Caco-2 (cell line): Measurements from ENCODE around the gene RNF13. TPM values are rescaled to one million over a fixed set of nuclear protein-coding genes. Genes with fewer than 3 reads are reported as not detected.

ENCODE experiments used
- BruUV-seq: library from RNA; stranded (reverse); fragments of 400-500 nt; replicated peaks from 2 replicates; lab custom pipeline; 2021; lab: Mats Ljungman, UMichigan
- CTCF ChIA-PET: fragments of 300-600 bp; sonication (Branson Sonifier 250); formaldehyde crosslinking; loops from one replicate; lab custom pipeline; 2022; ENCODE audit warnings: antibody characterized with exemption; lab: Charles Lee
- POLR2A ChIA-PET: fragments of 300-600 bp; sonication (Branson Sonifier 250); formaldehyde crosslinking; loops from one replicate; lab custom pipeline; 2022; ENCODE audit warnings: antibody characterized with exemption; lab: Charles Lee
- DNase-seq, 2 experiments: peaks; one replicate each; pipeline versions ENCODE4 v3.0.0 to v3.0.0-alpha.2; 2020 to 2022
- H3K27me3 ChIP-seq: replicated peaks from 2 replicates; pipeline ENCODE4 v1.6.0; 2011; ENCODE audit warnings: low read length; ENCODE audit not compliant: control insufficient read depth, insufficient read depth
- H3K36me3 ChIP-seq: 2 replicates; pipeline ENCODE4 v1.5.1; 2011; ENCODE audit warnings: low read length; ENCODE audit not compliant: control insufficient read depth, insufficient read depth
- H3K4me1 ChIP-seq: fragments of 250-450 bp; sonication (Bioruptor Pico); 2 replicates; pipeline ENCODE4 v1.5.1; 2020; ENCODE audit warnings: mild to moderate bottlenecking
- H3K4me3 ChIP-seq: 2 replicates; pipeline ENCODE4 v1.5.1; 2011; ENCODE audit warnings: low read depth, mild to moderate bottlenecking, control low read depth, low read length
- H3K9me3 ChIP-seq: fragments of 250-450 bp; sonication (Bioruptor Pico); 2 replicates; pipeline ENCODE4 v1.5.1; 2020; ENCODE audit warnings: mild to moderate bottlenecking, moderate library complexity
- H3K27ac Mint-ChIP-seq: one replicate; pipeline ENCODE4 v1.8.0; 2022; ENCODE audit warnings: mixed read lengths; ENCODE audit not compliant: unreplicated experiment
- H3K27me3 Mint-ChIP-seq: one replicate; pipeline ENCODE4 v1.8.0; 2022; ENCODE audit warnings: mixed read lengths; ENCODE audit not compliant: insufficient read depth, unreplicated experiment
- H3K36me3 Mint-ChIP-seq: one replicate; pipeline ENCODE4 v1.8.0; 2022; ENCODE audit warnings: mild to moderate bottlenecking, mixed read lengths; ENCODE audit not compliant: insufficient read depth, unreplicated experiment
- H3K4me1 Mint-ChIP-seq: one replicate; pipeline ENCODE4 v1.8.0; 2022; ENCODE audit warnings: low read depth, mixed read lengths; ENCODE audit not compliant: unreplicated experiment
- H3K4me3 Mint-ChIP-seq: one replicate; pipeline ENCODE4 v1.8.0; 2022; ENCODE audit warnings: mild to moderate bottlenecking, moderate library complexity, mixed read lengths; ENCODE audit not compliant: unreplicated experiment
- H3K9me3 Mint-ChIP-seq: one replicate; pipeline ENCODE4 v1.8.0; 2022; ENCODE audit warnings: mixed read lengths; ENCODE audit not compliant: unreplicated experiment
- CTCF ChIP-seq, 2 experiments: fragments of 200-600 bp in 1 of 2; IDR thresholded peaks; 1 replicate in 1 of 2; 2 replicates in 1 of 2; pipeline versions ENCODE4 v1.5.1 to v1.8.0; 2011 to 2022; ENCODE audit warnings: antibody characterized with exemption in 1 of 2, control low read depth in 1 of 2, inconsistent platforms in 1 of 2, low read depth in 1 of 2, low read length in 1 of 2, mild to moderate bottlenecking in 1 of 2, moderate library complexity in 1 of 2; ENCODE audit not compliant: insufficient read depth in 1 of 2, severe bottlenecking in 1 of 2, unreplicated experiment in 1 of 2
- intact Hi-C: fragments of 100-400 bp; cut with micrococcal nuclease; formaldehyde crosslinking; loops from one replicate; pipeline ENCODE4 v1.10.0; 2022; ENCODE audit not compliant: unreplicated experiment
- total RNA-seq: library from RNA; stranded (reverse); gene quantifications from 2 replicates; pipeline ENCODE4 v1.2.3, GENCODE V29; 2022

Gene RNF13
- total RNA-seq, 1 experiment from 2014 or later, result 44.2 TPM

- H3K4me1 Mint-ChIP-seq, result peaks cover 3% of the 10 kb centered on the region
- CTCF ChIA-PET, result interaction anchor here (1.5 kb wide), 1 partner anchor 11 kb away, joined by 5 read pairs; no protein-coding TSS in a partner anchor
Measured at GRCh38 chr3:149819432-149819831, 6.4 kb downstream of the RNF13 start.

GRCh38 chr3:149820183-149820582, 7.2 kb downstream of the RNF13 start:
- Mint-ChIP-seq H3K36me3 (no peaks in the 10 kb centered on the region), H3K4me1 (no peaks in the 10 kb centered on the region), H3K9me3 (peaks cover 5% of the 10 kb centered on the region), H3K4me3 (no peak overlapping the region), H3K27ac (no peak overlapping the region), H3K27me3 (no peaks in the 10 kb centered on the region)
- intact Hi-C loops, result no loop called here
- POLR2A ChIA-PET, result no interaction called here
- Histone ChIP-seq H3K4me1 (no peaks in the 10 kb centered on the region), H3K4me3 (no peak overlapping the region), H3K27me3 (no peaks in the 10 kb centered on the region), H3K36me3 (no peaks in the 10 kb centered on the region), H3K9me3 (no peaks in the 10 kb centered on the region)
- CTCF ChIA-PET, result interaction anchor here (1.5 kb wide), 1 partner anchor 12 kb away, joined by 5 read pairs; no protein-coding TSS in a partner anchor
- no TSS peak for BruUV-seq
- DNase-seq, result no peak
- no peak for TF ChIP-seq CTCF (IDR thresholded peaks at IDR 0.05; ENCODE audit: insufficient read depth in 1 of 2, low read depth in 1 of 2, low read length in 1 of 2, severe bottlenecking in 1 of 2, unreplicated experiment in 1 of 2)

More at GRCh38 chr3:149819432-149819831, 6.4 kb downstream of the RNF13 start:
- H3K27me3 ChIP-seq, result no peaks in the 10 kb centered on the region
- H3K36me3 ChIP-seq, result no peaks in the 10 kb centered on the region
- H3K4me3 ChIP-seq, result no peak overlapping the region
- H3K4me3 Mint-ChIP-seq, result no peak overlapping the region
- H3K27me3 Mint-ChIP-seq, result no peaks in the 10 kb centered on the region
- DNase-seq, result no peak
- intact Hi-C loops, result no loop called here
- no peak overlapping the region for H3K27ac Mint-ChIP-seq
- POLR2A ChIA-PET, result no interaction called here
- BruUV-seq, result no TSS peak
- no peak for TF ChIP-seq CTCF (IDR thresholded peaks at IDR 0.05; ENCODE audit: insufficient read depth in 1 of 2, low read depth in 1 of 2, low read length in 1 of 2, severe bottlenecking in 1 of 2, unreplicated experiment in 1 of 2)
- H3K9me3 Mint-ChIP-seq, result peaks cover 5% of the 10 kb centered on the region
- no peaks in the 10 kb centered on the region for H3K36me3 Mint-ChIP-seq
- H3K4me1 ChIP-seq, result no peaks in the 10 kb centered on the region
- H3K9me3 ChIP-seq, result no peaks in the 10 kb centered on the region

- intact Hi-C loops, result no loop called here
- DNase-seq, result no peak
- no peaks in the 10 kb centered on the region for H3K4me1 ChIP-seq
- no peak for TF ChIP-seq CTCF (IDR thresholded peaks at IDR 0.05; ENCODE audit: insufficient read depth in 1 of 2, low read depth in 1 of 2, low read length in 1 of 2, severe bottlenecking in 1 of 2, unreplicated experiment in 1 of 2)
- H3K27me3 ChIP-seq, result no peaks in the 10 kb centered on the region
- Mint-ChIP-seq H3K27me3 (no peaks in the 10 kb centered on the region), H3K4me3 (no peak overlapping the region), H3K27ac (no peak overlapping the region), H3K36me3 (no peaks in the 10 kb centered on the region), H3K4me1 (no peaks in the 10 kb centered on the region), H3K9me3 (peaks cover 23% of the 10 kb centered on the region)
- no peak overlapping the region for H3K4me3 ChIP-seq
- CTCF ChIA-PET, result no interaction called here
- no peaks in the 10 kb centered on the region for H3K36me3 ChIP-seq
- BruUV-seq, result no TSS peak
- H3K9me3 ChIP-seq, result peaks cover 9% of the 10 kb centered on the region
- POLR2A ChIA-PET, result no interaction called here
Measured at GRCh38 chr3:149826636-149827035, 13.6 kb downstream of the RNF13 start.
